DLD1 (cell line): ENCODE results near the gene DNAJB13.

Experiments used
- in situ Hi-C: cut with HindIII; loops from 2 replicates; pipeline ENCODE4 v1.10.0; 2017; ENCODE audit warnings: low sequenced_read_pairs

The DNAJB13 gene

DNA sequence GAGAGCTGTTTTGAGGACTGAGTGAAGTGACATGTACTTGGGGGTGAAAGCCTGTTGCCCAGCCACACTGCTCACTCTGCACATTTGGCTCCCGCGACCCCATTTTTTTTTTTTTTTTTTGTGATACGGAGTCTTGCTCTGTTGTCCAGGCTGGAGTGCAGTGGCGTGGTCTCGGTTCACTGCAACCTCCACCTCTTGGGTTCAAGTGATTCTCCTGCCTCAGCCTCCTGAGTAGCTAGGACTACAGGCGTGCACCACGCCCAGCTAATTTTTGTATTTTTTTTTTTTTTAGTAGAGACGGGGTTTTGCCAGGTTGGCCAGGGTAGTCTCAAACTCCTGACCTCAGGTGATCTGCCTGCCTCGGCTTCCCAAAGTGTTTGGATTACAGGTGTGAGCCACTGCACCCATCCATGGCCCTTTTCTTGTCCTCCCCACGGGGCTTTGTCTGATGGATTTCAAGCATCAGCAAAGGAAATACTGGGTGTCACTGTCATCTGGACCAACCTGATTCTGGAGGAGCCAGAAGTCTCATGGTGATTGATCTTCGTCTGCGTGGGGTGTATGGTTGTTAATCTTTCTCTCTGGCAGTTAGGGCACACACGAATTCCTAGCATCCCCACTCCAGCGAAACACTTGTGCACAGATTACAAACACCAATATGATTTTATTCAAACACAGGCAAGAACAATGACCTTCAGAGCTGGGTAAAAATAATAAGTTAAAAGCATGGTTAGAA, 61.4 kb downstream of the DNAJB13 start:
- in situ Hi-C loops: no loop called here

- in situ Hi-C loops: no loop called here
Measured at GRCh38 chr11:74013141-74013540, 62.3 kb downstream of the DNAJB13 start.

DNA sequence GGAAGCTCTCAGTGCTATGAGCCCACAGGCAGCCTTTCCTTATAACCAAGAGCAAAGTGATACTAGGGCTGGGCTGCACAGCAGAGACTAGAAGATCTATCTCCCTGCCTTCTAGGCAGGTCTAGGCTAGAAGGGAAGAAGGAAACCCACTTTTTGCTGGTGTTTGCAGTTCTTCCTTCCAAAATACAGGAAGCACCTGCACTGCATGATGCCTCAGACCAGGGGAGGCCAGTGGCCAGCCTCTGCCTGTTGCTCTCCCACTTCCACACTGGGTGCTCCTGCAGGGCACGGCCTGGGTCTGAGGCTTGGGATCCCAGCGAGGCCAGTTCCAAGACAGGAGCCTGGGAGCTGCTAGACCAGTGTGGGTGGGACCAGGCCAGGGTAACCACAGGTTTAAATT, 64.1 kb downstream of the DNAJB13 start:
- in situ Hi-C loops: no loop called here

DNA sequence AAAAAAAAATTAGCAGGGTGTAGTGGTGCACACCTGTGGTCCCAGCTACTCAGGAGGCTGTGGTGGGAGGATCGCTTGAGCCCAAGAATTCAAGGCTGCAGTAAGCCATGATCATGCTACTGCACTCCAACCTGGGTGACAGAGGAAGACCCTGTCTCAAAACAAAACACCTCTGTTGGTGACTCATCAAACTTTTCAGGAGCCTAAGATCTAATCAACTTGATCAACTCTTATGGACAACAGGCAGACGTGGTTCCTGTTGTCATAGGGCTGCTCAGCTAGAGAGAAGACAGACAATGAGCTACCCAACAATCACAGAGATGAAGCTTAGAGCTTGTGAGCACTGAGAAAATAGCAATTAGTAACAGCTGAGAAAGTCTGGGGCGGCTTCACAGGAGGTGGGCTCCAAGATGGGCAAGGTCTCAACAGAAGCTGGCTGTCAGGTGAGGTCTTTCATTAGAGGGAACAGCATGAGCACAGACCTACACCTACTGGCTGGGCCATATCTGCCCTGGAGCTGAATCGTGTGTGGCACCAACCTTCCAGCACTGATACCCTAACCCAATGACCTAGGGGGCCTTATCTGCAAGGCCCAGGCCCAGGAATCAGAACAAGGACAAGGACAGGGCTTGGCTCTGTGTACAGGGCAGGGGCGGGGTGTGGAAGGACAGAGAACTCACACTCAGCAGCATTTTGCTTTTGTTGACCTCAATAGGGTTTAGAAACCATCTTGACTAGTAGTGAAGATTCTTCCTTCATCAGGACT, 65.3 kb downstream of the DNAJB13 start:
- in situ Hi-C loops: no loop called here

DNA sequence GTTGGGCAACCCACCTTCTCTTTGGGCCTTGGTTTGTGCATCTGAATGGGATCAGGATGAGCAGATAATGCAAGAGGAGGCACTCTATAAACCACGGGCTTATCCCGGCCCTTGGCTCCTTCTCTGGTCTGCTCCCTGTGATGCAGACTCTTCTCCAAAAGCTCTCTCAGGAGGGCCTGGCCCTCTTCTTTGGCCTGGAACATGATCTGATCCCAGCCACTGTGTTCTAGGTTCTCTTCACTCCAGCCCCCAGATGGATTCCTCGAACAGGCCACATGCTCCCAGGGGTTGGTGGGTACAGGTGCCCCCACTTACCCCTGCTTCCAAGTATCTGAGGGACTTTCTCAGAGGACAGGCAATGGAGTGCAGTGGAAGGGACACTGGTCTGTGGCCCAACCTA, 66.8 kb downstream of the DNAJB13 start:
- in situ Hi-C loops: no loop called here

- in situ Hi-C loops: no loop called here
Measured at GRCh38 chr11:74018331-74019005, 67.6 kb downstream of the DNAJB13 start.

GRCh38 chr11:74019104-74019738, 68.4 kb downstream of the DNAJB13 start:
- in situ Hi-C loops: no loop called here

DNA sequence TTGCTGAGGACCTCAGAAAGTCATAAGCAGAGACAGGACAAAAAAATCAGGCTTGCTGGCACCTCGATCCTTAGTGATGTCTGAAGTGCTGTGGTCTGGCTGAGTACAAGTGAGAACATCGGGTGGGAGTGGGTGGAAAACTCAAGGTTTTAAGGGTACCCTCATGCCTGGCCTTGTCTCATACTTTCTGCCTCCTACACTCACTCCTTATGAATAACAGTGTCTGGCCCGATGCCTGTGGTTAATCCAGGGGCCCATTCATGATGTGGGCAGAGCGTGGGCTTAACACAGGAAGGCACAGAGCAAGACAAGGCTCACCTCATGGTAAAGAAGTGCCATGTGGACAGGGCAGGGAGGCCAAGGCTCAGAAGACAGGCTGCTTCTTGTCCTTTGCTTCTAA, 69.0 kb downstream of the DNAJB13 start:
- in situ Hi-C loops: no loop called here
